K562 (cell line): ENCODE data around the gene MAPKAPK2. TPM values are rescaled to one million over a fixed set of nuclear protein-coding genes. Genes with fewer than 3 reads are reported as not detected.
A peak's percentile ranks its signal among the peaks of the same experiment; 100 is the strongest.

Experiments used
- ATAC-seq: fragments of 200-7000 bp; cut with Tn5 transposase; 3 replicates; pipeline ENCODE4 v1.9.1; 2020; ENCODE audit warnings: moderate library complexity
- BruUV-seq: library from RNA; stranded (reverse); fragments of 400-500 nt; replicated peaks from 2 replicates; lab custom pipeline; 2021; lab: Mats Ljungman, UMichigan
- CTCF ChIA-PET: fragments of 300-600 bp; formaldehyde crosslinking; extraction: SDS; loops from one replicate; lab custom pipeline; 2021; ENCODE audit warnings: low intra/inter-chr PET ratio; lab: Yijun Ruan, JAX
- POLR2A ChIA-PET: fragments of 300-600, 350-650 bp; sonication (Branson Sonifier 250); formaldehyde crosslinking; extraction: SDS; loops from one replicate; lab custom pipeline; 2021; ENCODE audit warnings: antibody characterized with exemption, inconsistent platforms; lab: Yijun Ruan, JAX
- DNase-seq, 4 experiments: peaks; one replicate each; pipeline versions ENCODE4 v3.0.0 to v3.0.0-alpha.2; 2011 to 2018; ENCODE audit warnings: low spot score in 3 of 4, mixed read lengths in 3 of 4; ENCODE audit errors: extremely low read depth in 1 of 4
- FAIRE-seq: peaks from 2 replicates; lab custom pipeline; 2011; peaks lifted over from hg19 to GRCh38; lab: Jason Lieb, UNC
- H2AFZ ChIP-seq: 2 replicates; pipeline ENCODE4 v1.6.0; 2011; ENCODE audit warnings: low read depth, low read length, control low read depth, inconsistent platforms
- H3K27ac ChIP-seq: fragments of 200-600 bp; 3 replicates; pipeline ENCODE4 v1.8.0; 2011; ENCODE audit warnings: low read depth, mild to moderate bottlenecking, control low read depth, inconsistent platforms, low read length, moderate library complexity, mixed read lengths; ENCODE audit errors: extremely low read depth
- H3K27me3 ChIP-seq, 2 experiments: fragments of 300-600 bp in 1 of 2; 2 replicates in 1 of 2; 3 replicates in 1 of 2; pipeline versions ENCODE4 v1.6.0 to v1.8.0; 2011; ENCODE audit warnings: inconsistent platforms in 2 of 2, low read length in 2 of 2, mild to moderate bottlenecking in 1 of 2, mixed read lengths in 1 of 2, moderate library complexity in 1 of 2; ENCODE audit not compliant: control insufficient read depth in 2 of 2, insufficient read depth in 2 of 2
- H3K36me3 ChIP-seq: fragments of 300-600 bp; 3 replicates; pipeline ENCODE4 v1.8.0; 2011; ENCODE audit warnings: mild to moderate bottlenecking, low read length, inconsistent platforms; ENCODE audit not compliant: control insufficient read depth, insufficient read depth
- H3K4me1 ChIP-seq, 2 experiments: fragments of 200-600 bp in 1 of 2; replicated peaks in 1 of 2; 2 replicates in 1 of 2; 3 replicates in 1 of 2; pipeline versions ENCODE4 v1.5.1 to v1.8.0; 2011; ENCODE audit warnings: inconsistent platforms in 2 of 2, low read length in 2 of 2, mild to moderate bottlenecking in 1 of 2, mixed read lengths in 1 of 2, moderate library complexity in 1 of 2; ENCODE audit not compliant: control insufficient read depth in 2 of 2, insufficient read depth in 2 of 2
- H3K4me2 ChIP-seq: 2 replicates; pipeline ENCODE4 v1.6.1; 2011; ENCODE audit warnings: low read length, control low read depth, inconsistent platforms, mixed read lengths; ENCODE audit not compliant: insufficient read depth
- H3K4me3 ChIP-seq: fragments of 200-600 bp; sonication (generic), shearing (Covaris generic); 2 replicates; pipeline ENCODE4 v1.5.1; 2016; ENCODE audit warnings: control low read depth, inconsistent platforms
- H3K79me2 ChIP-seq: fragments of 200-600 bp; 3 replicates; pipeline ENCODE4 v1.8.0; 2011; ENCODE audit warnings: low read length, inconsistent platforms; ENCODE audit not compliant: control insufficient read depth, insufficient read depth
- H3K9ac ChIP-seq, 2 experiments: 2 replicates each; pipeline versions ENCODE4 v1.6.0 to v1.6.1; 2011; ENCODE audit warnings: low read depth in 2 of 2, low read length in 2 of 2, control low read depth in 1 of 2, inconsistent platforms in 1 of 2, mild to moderate bottlenecking in 1 of 2, mixed read lengths in 1 of 2; ENCODE audit not compliant: insufficient read depth in 1 of 2
- H3K9me1 ChIP-seq: one replicate; pipeline ENCODE4 v1.6.0; 2011; ENCODE audit warnings: inconsistent platforms, mild to moderate bottlenecking, low read length, moderate library complexity; ENCODE audit not compliant: control insufficient read depth, insufficient read depth
- H3K9me3 ChIP-seq: replicated peaks from 2 replicates; pipeline ENCODE4 v1.5.1; 2011; ENCODE audit warnings: low read depth, low read length, inconsistent platforms; ENCODE audit not compliant: control insufficient read depth, insufficient read depth
- H4K20me1 ChIP-seq: replicated peaks from 2 replicates; pipeline ENCODE4 v1.6.1; 2011; ENCODE audit warnings: low read length, inconsistent platforms, mixed read lengths; ENCODE audit not compliant: control insufficient read depth, insufficient read depth
- BCOR ChIP-seq: fragments of 450-650 bp; IDR thresholded peaks from 2 replicates; pipeline ENCODE4 v1.6.1; 2016
- HNRNPUL1 ChIP-seq: fragments of 200-400 bp; formaldehyde crosslinking; IDR thresholded peaks from 2 replicates; pipeline ENCODE4 v1.6.1; 2017; ENCODE audit warnings: low read length
- MBD1 ChIP-seq: fragments of 250-450 bp; sonication (Bioruptor Pico); IDR thresholded peaks from 2 replicates; pipeline ENCODE4 v1.8.0; 2022; ENCODE audit warnings: inconsistent platforms
- MEIS2 ChIP-seq: fragments of 450-650 bp; IDR thresholded peaks from 2 replicates; pipeline ENCODE4 v1.6.1; 2014; ENCODE audit warnings: mild to moderate bottlenecking; ENCODE audit not compliant: partially characterized antibody
- POLR2B ChIP-seq: fragments of 450-650 bp; IDR thresholded peaks from 2 replicates; pipeline ENCODE4 v1.6.1; 2018; ENCODE audit warnings: low read depth; ENCODE audit not compliant: partially characterized antibody
- RBM25 ChIP-seq: fragments of 200-400 bp; formaldehyde crosslinking; IDR thresholded peaks from 2 replicates; pipeline ENCODE4 v1.6.1; 2018; ENCODE audit warnings: low read length, low read depth, moderate library complexity; ENCODE audit not compliant: severe bottlenecking
- RCOR1 ChIP-seq, 2 experiments: IDR thresholded peaks; 2 replicates each; pipeline ENCODE4 v1.6.1; 2012; ENCODE audit warnings: low read depth in 2 of 2, low read length in 2 of 2, borderline replicate concordance in 1 of 2, improper control_type of control experiment in 1 of 2
- SMARCA5 ChIP-seq: fragments of 450-650 bp; IDR thresholded peaks from 2 replicates; pipeline ENCODE4 v1.6.1; 2016
- SMC3 ChIP-seq: conservative IDR thresholded peaks from 2 replicates; pipeline ENCODE4 v1.6.1; 2011; ENCODE audit warnings: low read depth, low read length, improper control_type of control experiment; ENCODE audit not compliant: insufficient read depth
- ZNF592 ChIP-seq: fragments of 450-650 bp; IDR thresholded peaks from 2 replicates; pipeline ENCODE4 v1.6.1; 2017; ENCODE audit warnings: antibody characterized with exemption, mild to moderate bottlenecking
- ZNF668 ChIP-seq: fragments of 250-450 bp; sonication (Bioruptor Pico); IDR thresholded peaks from 2 replicates; pipeline ENCODE4 v1.8.0; 2022; ENCODE audit warnings: mild to moderate bottlenecking, inconsistent platforms
- WGBS: fragments of 100-300 bp; shearing (Covaris generic); methylation state at CpG from one replicate; pipeline ENCODE4 v1.1.6; 2016; ENCODE audit warnings: low coverage, mixed read lengths; ENCODE audit not compliant: insufficient coverage; ENCODE audit errors: missing lambda C conversion rate; 5-methylcytosine and 5-hydroxymethylcytosine counted together
- in situ Hi-C: fragments of 300-500 bp; cut with MboI; formaldehyde crosslinking; loops from 4 replicates; pipeline ENCODE4 v1.15.0; 2018; ENCODE audit warnings: inconsistent platforms, mixed read lengths
- intact Hi-C: fragments of 100-400 bp; cut with micrococcal nuclease; formaldehyde crosslinking; loops from 2 replicates; pipeline ENCODE4 v1.14.2; 2022
- polyA plus RNA-seq, 8 experiments: library from polyadenylated mRNA; depleted of rRNA in 4 of 8; stranded (reverse) in 5 of 8; unstranded in 3 of 8; fragments of >200 nt; fragmentation: Nextera tagmentation in 2 of 8; fragmentation: Illumina TruSeq in 1 of 8; extraction: Ambion mirVana in 2 of 8; extraction: Trizol in 1 of 8; gene quantifications; 2 replicates each; pipeline versions ENCODE4 v1.2.1 to v1.2.3, GENCODE V29; 2011 to 2014; ENCODE audit warnings: inconsistent platforms in 1 of 8, missing spikeins in 1 of 8
- total RNA-seq, 7 experiments: library from RNA; depleted of rRNA in 6 of 7; stranded (reverse); fragments of >200 nt in 6 of 7; fragmentation: Illumina TruSeq in 2 of 7; extraction: Trizol in 2 of 7; gene quantifications; 2 replicates each; pipeline versions ENCODE4 v1.2.1 to v1.2.3, GENCODE V29; 2011 to 2021; ENCODE audit warnings: low replicate concordance in 1 of 7
- TF ChIP-seq, protein P1 (sequence below), 2 experiments: IDR thresholded peaks in 1 of 2; conservative IDR thresholded peaks in 1 of 2; 2 replicates each; pipeline ENCODE4 v1.6.1; 2016; ENCODE audit warnings: low read depth in 2 of 2, mild to moderate bottlenecking in 1 of 2, missing compliant biosample characterization in 1 of 2, missing genetic modification characterization in 1 of 2, moderate library complexity in 1 of 2

MAPKAPK2 gene
- total and polyA plus RNA-seq, 9 of the 15 experiments (the other 6 are each of a cell fraction or from before 2014, with no cell fraction given), result 0.63 to 94.2 (median 52.1) TPM

DNA sequence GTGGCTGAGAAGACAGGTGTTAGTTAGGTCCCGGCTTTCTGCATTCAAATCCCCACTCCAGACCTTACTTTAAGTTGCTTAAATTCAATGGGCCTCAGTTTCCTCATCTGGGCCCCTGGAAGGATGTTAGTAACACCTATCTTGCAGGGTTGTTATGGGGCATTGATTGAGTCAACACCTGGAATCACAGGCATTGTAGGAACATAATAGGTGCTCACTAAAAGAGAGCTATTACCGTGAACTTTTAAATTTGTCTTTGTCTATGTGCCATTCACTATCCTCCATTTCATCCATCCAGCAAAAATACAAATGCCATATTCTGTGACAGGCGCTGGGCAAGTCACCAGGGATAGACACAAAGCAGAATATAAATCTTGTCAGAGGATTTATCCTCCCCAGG is 10.5 kb upstream of the MAPKAPK2 start:
- no peak for DNase-seq
- in situ Hi-C loops, result no loop called here
- no peaks in the 10 kb centered on the region for H3K79me2 ChIP-seq
- H3K36me3 ChIP-seq, result no peaks in the 10 kb centered on the region
- H3K4me3 ChIP-seq, result no peak overlapping the region
- intact Hi-C loops, result loop anchor here (5.0 kb wide), 1 partner anchor 33 kb away; no protein-coding TSS in a partner anchor
- 73% methylated on average over 3 of the region's 3 CpGs for WGBS
- 0 out of 2 replicates have a peak overlapping the region, but pooled peaks have one; percentile 66 for H2AFZ ChIP-seq
- no TSS peak for BruUV-seq
- no peaks in the 10 kb centered on the region for H3K9me1 ChIP-seq
- CTCF ChIA-PET, result no interaction called here
- POLR2A ChIA-PET, result interaction anchor here (1.2 to 3.7 kb wide), 5 partner anchors 9 to 18 kb away, joined by 3 to 40 read pairs (median 19); no protein-coding TSS in a partner anchor
- H3K27ac ChIP-seq, result peak overlapping the region; percentile 80; the same call in 2 of the 3 replicates
- no peak for ATAC-seq
- H3K9me3 ChIP-seq, result no peaks in the 10 kb centered on the region
- H3K4me2 ChIP-seq, result no peak overlapping the region
- peaks cover 42 to 69% of the 10 kb centered on the region in 2 experiments for H3K4me1 ChIP-seq
- no peak for FAIRE-seq
- H3K27me3 ChIP-seq, result no peaks in the 10 kb centered on the region
- H3K9ac ChIP-seq, result peak overlapping the region in 1 of 2 experiments; percentile 66; a peak in 2 of 4 replicates
- H4K20me1 ChIP-seq, result no peaks in the 10 kb centered on the region
- TF ChIP-seq RCOR1 (IDR thresholded peaks at IDR 0.05; ENCODE audit: borderline replicate concordance in 1 of 2, low read depth in 2 of 2, low read length in 2 of 2) (0 out of 4 replicates have a peak, but pooled peaks of 1 of the 2 experiments have one; percentile 14), RBM25 (peak; percentile 67), SMC3 (no peak), SMARCA5 (no peak), ZNF592 (0 out of 2 replicates have a peak, but pooled peaks have one; percentile 1), HNRNPUL1 (no peak), MBD1 (CRISPR knock-in tag) (no peak), BCOR (peak; percentile 28; the same call in 1 of the 2 replicates), MEIS2 (peak; percentile 16), ZNF668 (CRISPR knock-in tag) (0 out of 2 replicates have a peak, but pooled peaks have one; percentile 54), POLR2B (no peak)
- TF ChIP-seq, protein P1, sequence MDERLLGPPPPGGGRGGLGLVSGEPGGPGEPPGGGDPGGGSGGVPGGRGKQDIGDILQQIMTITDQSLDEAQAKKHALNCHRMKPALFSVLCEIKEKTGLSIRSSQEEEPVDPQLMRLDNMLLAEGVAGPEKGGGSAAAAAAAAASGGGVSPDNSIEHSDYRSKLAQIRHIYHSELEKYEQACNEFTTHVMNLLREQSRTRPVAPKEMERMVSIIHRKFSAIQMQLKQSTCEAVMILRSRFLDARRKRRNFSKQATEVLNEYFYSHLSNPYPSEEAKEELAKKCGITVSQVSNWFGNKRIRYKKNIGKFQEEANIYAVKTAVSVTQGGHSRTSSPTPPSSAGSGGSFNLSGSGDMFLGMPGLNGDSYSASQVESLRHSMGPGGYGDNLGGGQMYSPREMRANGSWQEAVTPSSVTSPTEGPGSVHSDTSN (CRISPR knock-in tag; IDR thresholded peaks at IDR 0.05; ENCODE audit: low read depth), result no peak
- TF ChIP-seq, protein P1 (tag; conservative IDR thresholded peaks at IDR 0.05; ENCODE audit: low read depth), result 0 out of 2 replicates have a peak, but pooled peaks have one; percentile 16
